ENCODE data around the gene EPHX1. TPM values are rescaled to one million over a fixed set of nuclear protein-coding genes. Genes with fewer than 3 reads are reported as not detected.
A peak's percentile ranks its signal among the peaks of the same experiment; 100 is the strongest.

Gene EPHX1
- polyA plus RNA-seq, 2 of the 4 experiments (the other 2 are of a cell fraction) = 150 to 252 TPM

GRCh38 chr1:225762444-225762843, 47.5 kb upstream of the EPHX1 start (continued):
- TF ChIP-seq REST (IDR thresholded peaks at IDR 0.05) (no peak), RCOR1 (IDR thresholded peaks at IDR 0.05; ENCODE audit: low read depth, low read length) (no peak), HDAC2 (IDR thresholded peaks at IDR 0.05) (no peak), MYC (IDR thresholded peaks at IDR 0.05; ENCODE audit: borderline replicate concordance, low read length) (no peak), FOXS1 (CRISPR knock-in tag; IDR thresholded peaks at IDR 0.05) (no peak), CBX8 (IDR thresholded peaks at IDR 0.05) (no peak), HMGXB4 (CRISPR knock-in tag; IDR thresholded peaks at IDR 0.05; ENCODE audit: borderline replicate concordance) (no peak), HOXB13 (CRISPR knock-in tag; IDR thresholded peaks at IDR 0.05; ENCODE audit: low read depth) (no peak), KDM1A (IDR thresholded peaks at IDR 0.05; ENCODE audit: low read depth) (no peak), CHD2 (IDR thresholded peaks at IDR 0.05; ENCODE audit: low read length, partially characterized antibody) (no peak), BHLHE40 (IDR thresholded peaks at IDR 0.05; ENCODE audit: low read depth, low read length) (no peak), E2F6 (IDR thresholded peaks at IDR 0.05; ENCODE audit: borderline replicate concordance, low read depth) (no peak), PBX3 (IDR thresholded peaks at IDR 0.05) (no peak), EP300 (IDR thresholded peaks at IDR 0.05) (peak; percentile 22 to 32; a peak in 1 of 5 replicates), HES2 (IDR thresholded peaks at IDR 0.05) (no peak), MAZ (IDR thresholded peaks at IDR 0.05; ENCODE audit: borderline replicate concordance, low read depth, low read length) (no peak), KDM5A (IDR thresholded peaks at IDR 0.05) (no peak), NFE2L2 (conservative IDR thresholded peaks at IDR 0.05; ENCODE audit: low read length) (no peak), RNF2 (IDR thresholded peaks at IDR 0.05; ENCODE audit: borderline replicate concordance, low read depth) (no peak), HOXA7 (CRISPR knock-in tag; IDR thresholded peaks at IDR 0.05) (no peak), TFCP2L1 (CRISPR knock-in tag; IDR thresholded peaks at IDR 0.05) (no peak), NPAS2 (CRISPR knock-in tag; IDR thresholded peaks at IDR 0.05; ENCODE audit: borderline replicate concordance) (no peak), CTCF (IDR thresholded peaks at IDR 0.05) (no peak), JUNB (IDR thresholded peaks at IDR 0.05) (peak; percentile 39; the same call in 1 of the 2 replicates), ZFP36 (IDR thresholded peaks at IDR 0.05; ENCODE audit: borderline replicate concordance, partially characterized antibody) (no peak)

Measured in A549 (cell line).